PC-9 (cell line): ENCODE results near the gene TMEM203.

Experiments used
- EZH2 ChIP-seq: fragments of 200-600 bp; sonication (generic); IDR thresholded peaks from 2 replicates; pipeline ENCODE4 v1.8.0; 2017; ENCODE audit warnings: antibody characterized with exemption, low read depth
- TF ChIP-seq, protein P1 (sequence below): fragments of 200-600 bp; sonication (generic); conservative IDR thresholded peaks from 2 replicates; pipeline ENCODE4 v1.6.1; 2017; ENCODE audit warnings: mixed run types, antibody characterized with exemption, mild to moderate bottlenecking, moderate library complexity

DNA sequence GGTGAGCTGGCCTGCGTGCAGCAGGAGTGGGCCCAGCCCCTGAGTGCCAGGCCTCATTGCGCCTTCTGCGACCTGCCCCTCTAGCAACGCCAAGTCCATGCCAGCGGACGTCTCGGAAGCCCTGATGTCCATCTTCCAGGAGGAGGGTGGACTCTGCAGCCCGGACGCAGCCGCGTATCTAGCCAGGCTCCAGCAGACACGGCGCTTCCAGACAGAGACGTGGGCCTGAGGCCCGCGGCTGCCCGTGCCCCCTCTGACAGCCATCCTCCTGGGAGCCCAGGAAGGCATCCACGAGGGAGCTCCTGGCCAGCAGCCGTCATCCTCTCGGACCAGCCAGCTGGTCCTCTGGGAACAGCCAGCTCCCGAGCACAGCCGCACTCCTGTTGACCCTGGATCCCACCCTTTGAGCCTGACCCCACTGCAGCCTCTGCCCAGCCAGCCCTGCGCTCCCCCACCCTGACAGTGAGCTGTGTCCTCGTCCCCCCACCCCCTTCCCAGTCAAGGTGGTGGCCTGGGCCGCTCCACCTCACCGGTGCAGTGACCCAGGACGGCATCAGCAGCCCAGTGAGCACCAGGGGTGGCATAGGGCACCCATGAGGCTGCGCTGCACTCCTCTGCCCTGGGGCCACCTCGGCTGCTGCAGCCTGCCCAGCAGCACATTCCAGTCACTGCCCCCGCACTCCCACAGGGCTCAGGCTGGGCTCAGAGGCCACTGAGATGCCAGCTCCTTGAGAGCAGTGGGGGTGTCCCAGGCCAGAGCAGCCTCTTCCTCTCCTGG lies 10.9 kb upstream of the TMEM203 start:
- TF ChIP-seq, protein P1, sequence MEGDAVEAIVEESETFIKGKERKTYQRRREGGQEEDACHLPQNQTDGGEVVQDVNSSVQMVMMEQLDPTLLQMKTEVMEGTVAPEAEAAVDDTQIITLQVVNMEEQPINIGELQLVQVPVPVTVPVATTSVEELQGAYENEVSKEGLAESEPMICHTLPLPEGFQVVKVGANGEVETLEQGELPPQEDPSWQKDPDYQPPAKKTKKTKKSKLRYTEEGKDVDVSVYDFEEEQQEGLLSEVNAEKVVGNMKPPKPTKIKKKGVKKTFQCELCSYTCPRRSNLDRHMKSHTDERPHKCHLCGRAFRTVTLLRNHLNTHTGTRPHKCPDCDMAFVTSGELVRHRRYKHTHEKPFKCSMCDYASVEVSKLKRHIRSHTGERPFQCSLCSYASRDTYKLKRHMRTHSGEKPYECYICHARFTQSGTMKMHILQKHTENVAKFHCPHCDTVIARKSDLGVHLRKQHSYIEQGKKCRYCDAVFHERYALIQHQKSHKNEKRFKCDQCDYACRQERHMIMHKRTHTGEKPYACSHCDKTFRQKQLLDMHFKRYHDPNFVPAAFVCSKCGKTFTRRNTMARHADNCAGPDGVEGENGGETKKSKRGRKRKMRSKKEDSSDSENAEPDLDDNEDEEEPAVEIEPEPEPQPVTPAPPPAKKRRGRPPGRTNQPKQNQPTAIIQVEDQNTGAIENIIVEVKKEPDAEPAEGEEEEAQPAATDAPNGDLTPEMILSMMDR, result no peak
- TF ChIP-seq EZH2, result no peak
